H1 (cell line): ENCODE measurements around the gene PRKCA. TPM values are rescaled to one million over a fixed set of nuclear protein-coding genes. Genes with fewer than 3 reads are reported as not detected.

Experiments used
- CTCF ChIA-PET: fragments of 300-600 bp; sonication (Branson Sonifier 250); formaldehyde crosslinking; loops from one replicate; lab custom pipeline; 2021; ENCODE audit not compliant: partially characterized antibody; lab: Charles Lee
- POLR2A ChIA-PET: fragments of 300-600 bp; sonication (Branson Sonifier 250); formaldehyde crosslinking; loops from one replicate; lab custom pipeline; 2021; ENCODE audit warnings: inconsistent platforms; ENCODE audit not compliant: partially characterized antibody; lab: Charles Lee
- DNase-seq, 2 experiments: peaks; one replicate each; pipeline versions ENCODE4 v3.0.0 to v3.0.0-alpha.2; 2010 to 2022; ENCODE audit warnings: low spot score in 2 of 2, low read depth in 1 of 2, mixed read lengths in 1 of 2
- FAIRE-seq: peaks from 2 replicates; lab custom pipeline; 2011; peaks lifted over from hg19 to GRCh38; lab: Jason Lieb, UNC
- H2AFZ ChIP-seq: 2 replicates; pipeline ENCODE4 v1.8.1; 2012; ENCODE audit warnings: low read length, inconsistent platforms
- H2AK5ac ChIP-seq: 2 replicates; pipeline ENCODE4 v1.6.1; 2013; ENCODE audit warnings: low read depth, low read length
- H2BK120ac ChIP-seq: replicated peaks from 2 replicates; pipeline ENCODE3; 2013; ENCODE audit warnings: low read depth, low read length, inconsistent platforms
- H2BK12ac ChIP-seq: 2 replicates; pipeline ENCODE4 v1.6.1; 2013; ENCODE audit warnings: low read depth, low read length
- H2BK15ac ChIP-seq: 2 replicates; pipeline ENCODE4 v1.6.1; 2013; ENCODE audit warnings: low read length
- H2BK20ac ChIP-seq: 2 replicates; pipeline ENCODE4 v1.6.1; 2013; ENCODE audit warnings: low read length
- H2BK5ac ChIP-seq: 2 replicates; pipeline ENCODE4 v1.6.1; 2013; ENCODE audit warnings: low read depth, low read length
- H3K14ac ChIP-seq: 2 replicates; pipeline ENCODE4 v1.6.1; 2013; ENCODE audit warnings: inconsistent platforms; ENCODE audit not compliant: insufficient read length
- H3K18ac ChIP-seq: 2 replicates; pipeline ENCODE4 v1.6.1; 2013; ENCODE audit warnings: low read length; ENCODE audit errors: extremely low read depth
- H3K23ac ChIP-seq: 2 replicates; pipeline ENCODE4 v1.6.1; 2013; ENCODE audit warnings: inconsistent platforms; ENCODE audit not compliant: insufficient read length
- H3K23me2 ChIP-seq: 2 replicates; pipeline ENCODE4 v1.6.1; 2013; ENCODE audit warnings: low read depth, low read length
- H3K27ac ChIP-seq: 2 replicates; pipeline ENCODE4 v1.6.1; 2011; ENCODE audit warnings: low read depth, low read length, inconsistent platforms
- H3K27me3 ChIP-seq, 4 experiments: replicated peaks in 1 of 4; 1 replicate in 1 of 4; 2 replicates in 3 of 4; pipeline versions ENCODE4 v1.6.1 to v1.8.1; 2011 to 2013; ENCODE audit warnings: low read length in 3 of 4, mild to moderate bottlenecking in 3 of 4, inconsistent platforms in 2 of 4, mixed read lengths in 2 of 4, moderate library complexity in 1 of 4; ENCODE audit not compliant: control insufficient read depth in 3 of 4, insufficient read depth in 3 of 4; ENCODE audit errors: extremely low read depth in 1 of 4
- H3K36me3 ChIP-seq, 4 experiments: 2 replicates each; pipeline versions ENCODE4 v1.6.1 to v1.8.1; 2011 to 2013; ENCODE audit warnings: mild to moderate bottlenecking in 4 of 4, low read length in 3 of 4, moderate library complexity in 2 of 4, control low read depth in 1 of 4, inconsistent platforms in 1 of 4; ENCODE audit not compliant: insufficient read depth in 4 of 4, control insufficient read depth in 2 of 4
- H3K4ac ChIP-seq: replicated peaks from 2 replicates; pipeline ENCODE3; 2013; ENCODE audit warnings: low read length, low read depth, mixed read lengths, inconsistent platforms; ENCODE audit not compliant: insufficient read length
- H3K4me1 ChIP-seq, 4 experiments: replicated peaks in 1 of 4; 1 replicate in 1 of 4; 2 replicates in 3 of 4; pipeline versions ENCODE4 v1.6.1 to v1.8.1; 2011 to 2013; ENCODE audit warnings: low read length in 3 of 4, inconsistent platforms in 2 of 4, mixed read lengths in 1 of 4; ENCODE audit not compliant: insufficient read depth in 4 of 4, control insufficient read depth in 3 of 4
- H3K4me2 ChIP-seq, 2 experiments: 2 replicates each; pipeline versions ENCODE4 v1.6.1 to v1.8.1; 2011 to 2013; ENCODE audit warnings: low read depth in 2 of 2, low read length in 2 of 2, control low read depth in 1 of 2, inconsistent platforms in 1 of 2, mild to moderate bottlenecking in 1 of 2; ENCODE audit not compliant: insufficient read depth in 1 of 2
- H3K4me3 ChIP-seq, 4 experiments: fragments of 200-600, 300-600 bp in 1 of 4; sonication (generic), shearing (Covaris generic), sonication (Bioruptor Twin) in 1 of 4; 2 replicates each; pipeline versions ENCODE4 v1.5.1 to v1.8.1; 2011 to 2016; ENCODE audit warnings: low read length in 4 of 4, low read depth in 3 of 4, control low read depth in 2 of 4, inconsistent platforms in 2 of 4, mild to moderate bottlenecking in 2 of 4, mixed read lengths in 1 of 4, moderate library complexity in 1 of 4; ENCODE audit not compliant: insufficient read depth in 2 of 4; ENCODE audit errors: extremely low read depth in 1 of 4
- H3K56ac ChIP-seq: replicated peaks from 2 replicates; pipeline ENCODE3; 2013; ENCODE audit warnings: low read depth, mild to moderate bottlenecking, mixed read lengths, low read length, inconsistent platforms; ENCODE audit not compliant: insufficient read length
- H3K79me1 ChIP-seq: 2 replicates; pipeline ENCODE4 v1.6.1; 2013; ENCODE audit warnings: low read depth, low read length, control low read depth
- H3K79me2 ChIP-seq, 2 experiments: 2 replicates each; pipeline versions ENCODE4 v1.6.1 to v1.8.1; 2012 to 2013; ENCODE audit warnings: low read length in 2 of 2, mild to moderate bottlenecking in 2 of 2, inconsistent platforms in 1 of 2; ENCODE audit not compliant: insufficient read depth in 2 of 2, control insufficient read depth in 1 of 2
- H3K9ac ChIP-seq, 4 experiments: replicated peaks in 1 of 4; 1 replicate in 1 of 4; 2 replicates in 3 of 4; pipeline versions ENCODE4 v1.6.1 to v1.8.1; 2011 to 2013; ENCODE audit warnings: low read depth in 3 of 4, low read length in 3 of 4, control low read depth in 2 of 4, mild to moderate bottlenecking in 2 of 4, moderate library complexity in 2 of 4, inconsistent platforms in 1 of 4; ENCODE audit errors: extremely low read depth in 1 of 4
- H3K9me3 ChIP-seq, 2 experiments: 2 replicates each; pipeline versions ENCODE4 v1.6.1 to v1.8.1; 2012 to 2013; ENCODE audit warnings: mild to moderate bottlenecking in 2 of 2, moderate library complexity in 2 of 2, control low read depth in 1 of 2, inconsistent platforms in 1 of 2, low read depth in 1 of 2, low read length in 1 of 2, mixed read lengths in 1 of 2; ENCODE audit not compliant: insufficient read depth in 2 of 2
- H4K20me1 ChIP-seq, 2 experiments: replicated peaks in 1 of 2; 2 replicates each; pipeline versions ENCODE3 to v1.8.1; 2011 to 2013; ENCODE audit warnings: inconsistent platforms in 2 of 2, low read length in 2 of 2, mild to moderate bottlenecking in 1 of 2; ENCODE audit not compliant: insufficient read depth in 2 of 2, control insufficient read depth in 1 of 2
- H4K5ac ChIP-seq: 2 replicates; pipeline ENCODE4 v1.6.1; 2013; ENCODE audit warnings: low read length, low read depth, mixed read lengths, inconsistent platforms; ENCODE audit not compliant: insufficient read length
- H4K8ac ChIP-seq: 2 replicates; pipeline ENCODE4 v1.8.0; 2013; ENCODE audit warnings: mild to moderate bottlenecking, moderate library complexity, low read length, inconsistent platforms; ENCODE audit not compliant: insufficient read depth; ENCODE audit errors: extremely low read depth
- H4K91ac ChIP-seq: replicated peaks from 2 replicates; pipeline ENCODE3; 2013; ENCODE audit warnings: low read length, mixed read lengths, inconsistent platforms; ENCODE audit not compliant: insufficient read length
- BACH1 ChIP-seq: IDR thresholded peaks from 2 replicates; pipeline ENCODE4 v1.6.1; 2012; ENCODE audit warnings: low read length, improper control_type of control experiment
- CHD2 ChIP-seq: IDR thresholded peaks from 2 replicates; pipeline ENCODE4 v1.6.1; 2012; ENCODE audit warnings: low read length, improper control_type of control experiment
- EGR1 ChIP-seq: IDR thresholded peaks from 2 replicates; pipeline ENCODE4 v1.6.1; 2011; ENCODE audit warnings: low read depth, low read length, borderline replicate concordance
- EP300 ChIP-seq, 2 experiments: IDR thresholded peaks; 1 replicate in 1 of 2; 2 replicates in 1 of 2; pipeline ENCODE4 v1.6.1; 2011 to 2012; ENCODE audit warnings: low read depth in 2 of 2, low read length in 2 of 2, mild to moderate bottlenecking in 2 of 2, borderline replicate concordance in 1 of 2, inconsistent platforms in 1 of 2, moderate library complexity in 1 of 2
- JUND ChIP-seq: IDR thresholded peaks from 2 replicates; pipeline ENCODE4 v1.6.1; 2011; ENCODE audit warnings: mild to moderate bottlenecking, improper control_type of control experiment, low read length
- NANOG ChIP-seq: IDR thresholded peaks from 2 replicates; pipeline ENCODE4 v1.6.1; 2011; ENCODE audit warnings: low read length, low read depth, mild to moderate bottlenecking, inconsistent platforms; ENCODE audit not compliant: insufficient read depth, poor library complexity, severe bottlenecking
- PHF8 ChIP-seq: fragments of 200-600 bp; sonication (generic); conservative IDR thresholded peaks from 2 replicates; pipeline ENCODE4 v1.7.1; 2012; ENCODE audit warnings: low read depth, mild to moderate bottlenecking, inconsistent platforms, low read length, moderate library complexity
- POU5F1 ChIP-seq: IDR thresholded peaks from 2 replicates; pipeline ENCODE4 v1.6.1; 2011; ENCODE audit warnings: low read depth, mild to moderate bottlenecking, low read length, moderate library complexity
- RFX5 ChIP-seq: IDR thresholded peaks from 2 replicates; pipeline ENCODE4 v1.6.1; 2011; ENCODE audit warnings: low read depth, low read length, improper control_type of control experiment, borderline replicate concordance
- SAP30 ChIP-seq: fragments of 300-600 bp; sonication (generic); IDR thresholded peaks from 2 replicates; pipeline ENCODE4 v1.7.1; 2012; ENCODE audit warnings: low read length, moderate library complexity, mild to moderate bottlenecking, inconsistent platforms; ENCODE audit not compliant: insufficient read depth, insufficient replicate concordance
- SIN3A ChIP-seq, 2 experiments: IDR thresholded peaks in 1 of 2; conservative IDR thresholded peaks in 1 of 2; 2 replicates each; pipeline ENCODE4 v1.6.1; 2011 to 2012; ENCODE audit warnings: low read length in 2 of 2, improper control_type of control experiment in 1 of 2, low read depth in 1 of 2, mild to moderate bottlenecking in 1 of 2
- TEAD4 ChIP-seq: IDR thresholded peaks from 2 replicates; pipeline ENCODE4 v1.6.1; 2012; ENCODE audit warnings: low read depth, low read length, inconsistent platforms, mixed read lengths
- USF2 ChIP-seq: IDR thresholded peaks from 2 replicates; pipeline ENCODE4 v1.6.1; 2011; ENCODE audit warnings: low read length, improper control_type of control experiment
- WGBS, 2 experiments: shearing (Covaris generic) in 1 of 2; methylation state at CpG; one replicate each; pipeline versions ENCODE4 v1.1.6 to v1.1.7; 2013 to 2015; ENCODE audit warnings: low lambda C conversion rate in 2 of 2, mixed read lengths in 2 of 2, inconsistent platforms in 1 of 2, low coverage in 1 of 2, missing lambda C conversion rate in 1 of 2; ENCODE audit not compliant: insufficient replicate concordance in 2 of 2, insufficient coverage in 1 of 2, insufficient read length in 1 of 2; ENCODE audit errors: extremely low coverage in 1 of 2, missing lambda C conversion rate in 1 of 2; 5-methylcytosine and 5-hydroxymethylcytosine counted together
- polyA plus RNA-seq, 7 experiments: library from polyadenylated mRNA; depleted of rRNA in 3 of 7; stranded (reverse) in 5 of 7; unstranded in 2 of 7; fragments of >200 nt in 5 of 7; fragments of 200-250 nt in 2 of 7; gene quantifications; 1 replicate in 5 of 7; 2 replicates in 1 of 7; 4 replicates in 1 of 7; pipeline versions ENCODE4 v1.2.1 to v1.2.3, GENCODE V29; 2011 to 2013; ENCODE audit warnings: missing spikeins in 2 of 7, mixed read lengths in 2 of 7
- total RNA-seq: library from RNA; stranded (reverse); fragmentation: NEBNext Ultra II Directional; extraction: Animal tissue kit (Norgen Biotek cat#: 25700); gene quantifications from 2 replicates; pipeline ENCODE4 v1.2.1, GENCODE V29; 2021

PRKCA gene
- total and polyA plus RNA-seq, 2 of the 8 experiments (the other 6 are each of a cell fraction or from before 2014, with no cell fraction given), result 5.8 to 17.8 TPM

GRCh38 chr17:66458782-66459181 lies 156.4 kb downstream of the PRKCA start:
- Histone ChIP-seq H3K56ac (no peak overlapping the region), H4K91ac (no peak overlapping the region), H3K4me1 (no peaks in the 10 kb centered on the region; a peak in 1 of 7 replicates), H4K5ac (no peak overlapping the region), H3K23me2 (no peaks in the 10 kb centered on the region), H3K14ac (no peak overlapping the region), H2BK12ac (no peak overlapping the region), H3K23ac (no peak overlapping the region), H2AFZ (no peak overlapping the region), H3K79me1 (no peaks in the 10 kb centered on the region), H2BK20ac (no peak overlapping the region), H3K4ac (no peak overlapping the region), H4K8ac (no peak overlapping the region), H2BK5ac (no peak overlapping the region), H3K4me2 (no peak overlapping the region), H2BK15ac (no peak overlapping the region), H3K36me3 (no peaks in the 10 kb centered on the region), H3K9ac (no peak overlapping the region), H3K9me3 (no peaks in the 10 kb centered on the region), H4K20me1 (peaks cover 0 to 7% of the 10 kb centered on the region in 2 experiments), H3K79me2 (no peaks in the 10 kb centered on the region), H3K18ac (no peak overlapping the region), H2AK5ac (no peak overlapping the region), H2BK120ac (no peak overlapping the region), H3K4me3 (no peak overlapping the region), H3K27me3 (peaks cover 0 to 8% (median 2%) of the 10 kb centered on the region in 4 experiments; a peak in 4 of 7 replicates), H3K27ac (no peak overlapping the region)
- DNase-seq (no peak), FAIRE-seq (no peak)
- CTCF ChIA-PET, result interaction anchor here (0.6 to 1.3 kb wide), 2 partner anchors 9 to 12 kb away, joined by 3 read pairs; no protein-coding TSS in a partner anchor
- WGBS, 2 experiments, result 93% methylated on average over 4 of the region's 4 CpGs; no CpG with 5 or more reads in 1 of the 2 experiments
- POLR2A ChIA-PET, result no interaction called here
- TF ChIP-seq BACH1, result no peak
- TF ChIP-seq EGR1, result no peak
- TF ChIP-seq TEAD4, result no peak
- TF ChIP-seq PHF8, result no peak
- no peak for TF ChIP-seq NANOG
- TF ChIP-seq RFX5, result no peak
- no peak for TF ChIP-seq SIN3A (conservative IDR thresholded peaks at IDR 0.05 in 1 of 2, IDR thresholded peaks at IDR 0.05 in 1 of 2; ENCODE audit: low read depth in 1 of 2, low read length in 2 of 2)
- TF ChIP-seq USF2, result no peak
- TF ChIP-seq JUND, result no peak
- TF ChIP-seq SAP30, result no peak
- TF ChIP-seq CHD2, result no peak
- no peak for TF ChIP-seq POU5F1
- TF ChIP-seq EP300 (IDR thresholded peaks at IDR 0.05; ENCODE audit: borderline replicate concordance in 1 of 2, low read depth in 2 of 2, low read length in 2 of 2), result no peak
